ENCODE data around the gene IGSF23. TPM values are rescaled to one million over a fixed set of nuclear protein-coding genes. Genes with fewer than 3 reads are reported as not detected.

The IGSF23 gene
- total and polyA plus RNA-seq, 12 donors, result not detected

GRCh38 chr19:44672226-44672625 lies 58.9 kb downstream of the IGSF23 start:
- intact Hi-C loops (cut with DNase I), result no loop called here
- H3K9me3 ChIP-seq (replicated peaks in 1 of 3), result no peaks in the 10 kb centered on the region
- 64 to 87% (median 70%) methylated on average over 1 of the region's 1 CpG for WGBS, 4 donors
- H3K27me3 ChIP-seq, result no peaks in the 10 kb centered on the region
- no peak overlapping the region for H3K4me3 ChIP-seq
- DNase-seq, result no peak
- no peak for TF ChIP-seq POLR2A (IDR thresholded peaks at IDR 0.05)
- TF ChIP-seq, protein P1, sequence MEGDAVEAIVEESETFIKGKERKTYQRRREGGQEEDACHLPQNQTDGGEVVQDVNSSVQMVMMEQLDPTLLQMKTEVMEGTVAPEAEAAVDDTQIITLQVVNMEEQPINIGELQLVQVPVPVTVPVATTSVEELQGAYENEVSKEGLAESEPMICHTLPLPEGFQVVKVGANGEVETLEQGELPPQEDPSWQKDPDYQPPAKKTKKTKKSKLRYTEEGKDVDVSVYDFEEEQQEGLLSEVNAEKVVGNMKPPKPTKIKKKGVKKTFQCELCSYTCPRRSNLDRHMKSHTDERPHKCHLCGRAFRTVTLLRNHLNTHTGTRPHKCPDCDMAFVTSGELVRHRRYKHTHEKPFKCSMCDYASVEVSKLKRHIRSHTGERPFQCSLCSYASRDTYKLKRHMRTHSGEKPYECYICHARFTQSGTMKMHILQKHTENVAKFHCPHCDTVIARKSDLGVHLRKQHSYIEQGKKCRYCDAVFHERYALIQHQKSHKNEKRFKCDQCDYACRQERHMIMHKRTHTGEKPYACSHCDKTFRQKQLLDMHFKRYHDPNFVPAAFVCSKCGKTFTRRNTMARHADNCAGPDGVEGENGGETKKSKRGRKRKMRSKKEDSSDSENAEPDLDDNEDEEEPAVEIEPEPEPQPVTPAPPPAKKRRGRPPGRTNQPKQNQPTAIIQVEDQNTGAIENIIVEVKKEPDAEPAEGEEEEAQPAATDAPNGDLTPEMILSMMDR (IDR thresholded peaks at IDR 0.05), result no peak
- no peak overlapping the region for H3K27ac ChIP-seq
- H3K4me1 ChIP-seq (replicated peaks in 1 of 2), result peaks cover 0 to 3% of the 10 kb centered on the region in 2 donors
- H3K36me3 ChIP-seq (replicated peaks in 1 of 2), result no peaks in the 10 kb centered on the region

DNA sequence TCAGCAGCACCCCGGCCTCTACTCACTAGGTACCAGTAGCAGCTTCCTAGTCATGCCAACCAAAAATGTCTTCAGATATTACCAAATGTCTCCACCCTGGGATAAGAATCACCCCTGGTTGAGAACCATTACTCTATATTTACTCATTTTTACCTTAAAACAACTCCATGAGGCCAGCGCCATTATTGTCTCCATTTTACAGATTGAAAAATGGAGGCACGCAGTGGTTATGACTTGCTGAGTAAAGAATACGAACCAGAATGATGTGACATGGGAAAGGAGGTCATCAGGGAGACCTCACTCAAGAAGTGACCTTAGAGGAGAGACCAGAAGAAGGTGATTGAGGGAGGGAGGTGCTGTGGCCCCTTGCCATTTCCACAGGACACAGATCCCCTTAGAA lies 60.1 kb downstream of the IGSF23 start:
- no peaks in the 10 kb centered on the region for H3K27me3 ChIP-seq
- no peak overlapping the region for H3K4me3 ChIP-seq
- H3K36me3 ChIP-seq (replicated peaks in 1 of 2), result no peaks in the 10 kb centered on the region
- H3K9me3 ChIP-seq (replicated peaks in 1 of 3), result no peaks in the 10 kb centered on the region
- peaks cover 0 to 8% of the 10 kb centered on the region in 2 donors for H3K4me1 ChIP-seq (replicated peaks in 1 of 2)
- intact Hi-C loops (cut with DNase I), result no loop called here
- 80 to 94% (median 92%) methylated on average over 3 to 4 of the region's 4 CpGs for WGBS, 4 donors
- H3K27ac ChIP-seq, result no peak overlapping the region
- no peak for DNase-seq
- no peak for TF ChIP-seq POLR2A (IDR thresholded peaks at IDR 0.05)
- TF ChIP-seq, protein P1 (IDR thresholded peaks at IDR 0.05), result no peak

DNA sequence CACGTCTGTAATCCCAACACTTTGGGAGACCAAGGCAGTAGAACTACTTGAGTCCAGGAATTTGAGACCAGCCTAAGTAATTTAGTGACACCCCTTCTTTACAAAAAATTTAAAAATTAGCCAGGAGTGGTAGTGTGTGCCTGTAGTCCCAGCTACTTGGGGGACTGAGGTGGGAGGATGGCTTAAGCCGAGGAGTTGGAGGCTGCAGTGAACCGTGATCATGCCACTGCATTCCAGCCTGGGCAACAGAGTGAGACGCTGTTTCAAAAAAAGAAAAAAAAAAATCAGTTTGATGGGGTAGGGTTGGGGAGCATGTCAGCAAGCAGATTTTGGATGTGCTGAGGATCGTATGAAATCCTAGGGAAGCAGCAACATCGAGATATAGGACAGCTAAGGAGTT lies 62.2 kb downstream of the IGSF23 start:
- H3K27me3 ChIP-seq, result no peaks in the 10 kb centered on the region
- no peak overlapping the region for H3K4me3 ChIP-seq
- TF ChIP-seq POLR2A (IDR thresholded peaks at IDR 0.05), result no peak
- TF ChIP-seq, protein P1 (IDR thresholded peaks at IDR 0.05), result no peak
- DNase-seq, result no peak
- WGBS, 4 donors, result 94 to 95% (median 94%) methylated on average over 6 of the region's 6 CpGs
- intact Hi-C loops (cut with DNase I), result no loop called here
- H3K4me1 ChIP-seq (replicated peaks in 1 of 2), result peaks cover 0 to 8% of the 10 kb centered on the region in 2 donors
- no peak overlapping the region for H3K27ac ChIP-seq
- H3K9me3 ChIP-seq (replicated peaks in 1 of 3), result no peaks in the 10 kb centered on the region
- no peaks in the 10 kb centered on the region for H3K36me3 ChIP-seq (replicated peaks in 1 of 2)

GRCh38 chr19:44677019-44677811 lies 63.9 kb downstream of the IGSF23 start:
- H3K4me3 ChIP-seq, result peak overlapping the region in 1 of 4 donors; percentile 1
- intact Hi-C loops (cut with DNase I), result no loop called here
- TF ChIP-seq, protein P1 (IDR thresholded peaks at IDR 0.05), result peak in 1 of 6 experiments; percentile 18
- no peak for TF ChIP-seq POLR2A (IDR thresholded peaks at IDR 0.05)
- H3K4me1 ChIP-seq (replicated peaks in 1 of 2), result peaks cover 0 to 8% of the 10 kb centered on the region in 2 donors
- DNase-seq, result peak in 6 of 7 donors; percentile 47 to 76 (median 71)
- no peaks in the 10 kb centered on the region for H3K36me3 ChIP-seq (replicated peaks in 1 of 2)
- H3K27ac ChIP-seq, result peak overlapping the region; percentile 19 to 83 (median 60)
- no peaks in the 10 kb centered on the region for H3K27me3 ChIP-seq
- H3K9me3 ChIP-seq (replicated peaks in 1 of 3), result no peaks in the 10 kb centered on the region
- 39 to 47% (median 40%) methylated on average over 8 of the region's 8 CpGs for WGBS, 4 donors

Data from adrenal gland (tissue), 12 donors.